Prostate gland (tissue), 2 donors: ENCODE data around the gene CHST11. TPM values are rescaled to one million over a fixed set of nuclear protein-coding genes. Genes with fewer than 3 reads are reported as not detected.

ENCODE experiments used
- DNase-seq: peaks from one replicate; pipeline ENCODE4 v3.0.0-alpha.2; 2019; ENCODE audit warnings: low spot score
- H3K27ac ChIP-seq, 2 donors: fragments of 200-600 bp; sonication (generic); 2 replicates each; pipeline ENCODE4 v1.5.1; 2017 to 2019
- H3K27me3 ChIP-seq: fragments of 200-600 bp; sonication (generic); replicated peaks from 2 replicates; pipeline ENCODE4 v1.5.1; 2019; ENCODE audit not compliant: insufficient read depth
- H3K36me3 ChIP-seq, 2 donors: fragments of 200-600 bp; sonication (generic); 1 replicate in 1 of 2; 2 replicates in 1 of 2; pipeline versions ENCODE4 v1.5.1 to v1.8.1; 2017 to 2019
- H3K4me1 ChIP-seq: fragments of 200-600 bp; sonication (generic); replicated peaks from 2 replicates; pipeline ENCODE4 v1.5.1; 2019
- H3K4me3 ChIP-seq, 2 donors: fragments of 200-600 bp; sonication (generic); 2 replicates each; pipeline ENCODE4 v1.5.1; 2017 to 2019
- H3K9me3 ChIP-seq: fragments of 200-600 bp; sonication (generic); 2 replicates; pipeline ENCODE4 v1.5.1; 2017
- CTCF ChIP-seq, 4 experiments: fragments of 200-600 bp in 2 of 4; fragments of 450-650 bp in 2 of 4; sonication (generic) in 2 of 4; IDR thresholded peaks; 1 replicate in 3 of 4; 2 replicates in 1 of 4; pipeline ENCODE4 v1.5.1; 2016 to 2019; ENCODE audit warnings: antibody characterized with exemption in 4 of 4, mild to moderate bottlenecking in 2 of 4, moderate library complexity in 2 of 4
- POLR2A ChIP-seq: fragments of 450-650 bp; IDR thresholded peaks from one replicate; pipeline ENCODE4 v1.6.1; 2016; ENCODE audit warnings: antibody characterized with exemption, mild to moderate bottlenecking
- POLR2AphosphoS5 ChIP-seq: sonication (generic); formaldehyde crosslinking; IDR thresholded peaks from one replicate; pipeline ENCODE4 v1.6.1; 2017; ENCODE audit warnings: antibody characterized with exemption
- WGBS: methylation state at CpG from one replicate; pipeline ENCODE4 v1.1.5; 2018; 5-methylcytosine and 5-hydroxymethylcytosine counted together
- intact Hi-C: fragments of 100-400 bp; cut with DNase I; formaldehyde crosslinking; loops from one replicate; pipeline ENCODE4 v1.14.2; 2022
- total RNA-seq, 2 donors: library from RNA; depleted of rRNA; stranded (reverse); fragments of >200 nt; gene quantifications; one replicate each; pipeline ENCODE4 v1.1.0, GENCODE V29; 2016

The CHST11 gene
- total RNA-seq, 2 donors from 2014 or later, result 10.4 to 25.4 TPM

- Histone ChIP-seq H3K27ac (peak overlapping the region; percentile 27 to 45), H3K4me1 (peaks cover 9% of the 10 kb centered on the region), H3K36me3 (no peaks in the 10 kb centered on the region), H3K27me3 (no peaks in the 10 kb centered on the region), H3K9me3 (no peaks in the 10 kb centered on the region), H3K4me3 (no peak overlapping the region)
- intact Hi-C loops, result no loop called here
- 55% methylated on average over 6 of the region's 6 CpGs for WGBS
- TF ChIP-seq POLR2A (no peak), CTCF (IDR thresholded peaks at IDR 0.05) (no peak), POLR2AphosphoS5 (no peak)
- no peak for DNase-seq
Observed at GRCh38 chr12:104669851-104670337, 213.1 kb downstream of the CHST11 start.

GRCh38 chr12:104670439-104671408, 214.0 kb downstream of the CHST11 start:
- peaks cover 9% of the 10 kb centered on the region for H3K4me1 ChIP-seq
- TF ChIP-seq POLR2A (no peak), CTCF (IDR thresholded peaks at IDR 0.05) (no peak), POLR2AphosphoS5 (no peak)
- intact Hi-C loops, result no loop called here
- H3K9me3 ChIP-seq, result no peaks in the 10 kb centered on the region
- no peak for DNase-seq
- no peaks in the 10 kb centered on the region for H3K36me3 ChIP-seq
- no peaks in the 10 kb centered on the region for H3K27me3 ChIP-seq
- 85% methylated on average over 6 of the region's 6 CpGs for WGBS
- H3K27ac ChIP-seq, result no peak overlapping the region
- no peak overlapping the region for H3K4me3 ChIP-seq

- H3K9me3 ChIP-seq, result no peaks in the 10 kb centered on the region
- H3K27me3 ChIP-seq, result no peaks in the 10 kb centered on the region
- WGBS, result 62% methylated on average over 12 of the region's 12 CpGs
- H3K4me3 ChIP-seq, result no peak overlapping the region
- peak; percentile 89 for TF ChIP-seq POLR2AphosphoS5
- TF ChIP-seq POLR2A, result no peak
- no peak overlapping the region for H3K27ac ChIP-seq
- intact Hi-C loops, result no loop called here
- DNase-seq, result peak; percentile 65
- no peaks in the 10 kb centered on the region for H3K36me3 ChIP-seq
- peaks cover 9% of the 10 kb centered on the region for H3K4me1 ChIP-seq
Observed at GRCh38 chr12:104671409-104672095, 214.8 kb downstream of the CHST11 start.

DNA sequence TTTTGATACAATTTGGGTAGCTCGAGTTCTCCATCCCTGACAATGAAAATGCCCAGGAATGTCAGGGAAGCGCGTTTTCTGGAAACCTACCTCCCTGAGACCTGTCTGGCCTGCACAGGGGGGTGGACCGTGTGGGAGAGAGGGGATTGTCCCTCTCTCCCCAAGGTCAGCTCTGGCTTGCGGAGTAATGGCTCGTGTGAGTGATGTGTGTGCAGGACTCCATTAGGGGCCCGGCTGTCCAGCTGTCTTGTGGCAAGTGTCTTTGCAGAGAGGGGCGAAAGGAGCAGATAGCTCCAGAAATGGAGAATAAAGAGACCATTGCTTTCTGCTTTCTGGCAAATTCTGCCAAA, 215.3 kb downstream of the CHST11 start:
- no peaks in the 10 kb centered on the region for H3K27me3 ChIP-seq

More for the DNA sequence above, 215.3 kb downstream of the CHST11 start:
- no peak for DNase-seq
- intact Hi-C loops, result no loop called here
- Histone ChIP-seq H3K4me1 (peaks cover 9% of the 10 kb centered on the region), H3K27ac (no peak overlapping the region), H3K4me3 (no peak overlapping the region), H3K9me3 (no peaks in the 10 kb centered on the region), H3K36me3 (no peaks in the 10 kb centered on the region)
- TF ChIP-seq CTCF (IDR thresholded peaks at IDR 0.05), result no peak
- no peak for TF ChIP-seq POLR2AphosphoS5
- no peak for TF ChIP-seq POLR2A
- WGBS, result 59% methylated on average over 8 of the region's 8 CpGs
